H9 (cell line): Measurements from ENCODE around the gene MLIP. TPM values are rescaled to one million over a fixed set of nuclear protein-coding genes. Genes with fewer than 3 reads are reported as not detected.

Experiments
- DNase-seq: peaks from one replicate; pipeline ENCODE4 v3.0.0-alpha.2; 2017
- H2AFZ ChIP-seq: one replicate; pipeline ENCODE4 v1.6.1; 2013; ENCODE audit warnings: mild to moderate bottlenecking, low read length, control low read depth, moderate library complexity
- H2AK5ac ChIP-seq: 2 replicates; pipeline ENCODE4 v1.6.1; 2013; ENCODE audit warnings: low read length, control low read depth, mixed read lengths; ENCODE audit not compliant: insufficient read length
- H2BK120ac ChIP-seq: one replicate; pipeline ENCODE4 v1.6.1; 2013; ENCODE audit warnings: low read depth, mild to moderate bottlenecking, low read length, control low read depth, inconsistent platforms; ENCODE audit not compliant: poor library complexity, severe bottlenecking
- H2BK12ac ChIP-seq: 2 replicates; pipeline ENCODE4 v1.6.1; 2013; ENCODE audit warnings: low read length, control low read depth, mixed read lengths, low read depth; ENCODE audit not compliant: insufficient read length
- H2BK15ac ChIP-seq: 2 replicates; pipeline ENCODE4 v1.6.1; 2013; ENCODE audit warnings: low read depth, low read length, control low read depth
- H2BK20ac ChIP-seq: one replicate; pipeline ENCODE4 v1.6.1; 2013; ENCODE audit warnings: low read depth, mild to moderate bottlenecking, low read length, control low read depth, inconsistent platforms; ENCODE audit not compliant: poor library complexity, severe bottlenecking
- H2BK5ac ChIP-seq: 2 replicates; pipeline ENCODE4 v1.6.1; 2013; ENCODE audit warnings: low read length, control low read depth, mixed read lengths; ENCODE audit not compliant: insufficient read length
- H3K14ac ChIP-seq: 2 replicates; pipeline ENCODE4 v1.6.1; 2013; ENCODE audit warnings: low read length, control low read depth; ENCODE audit not compliant: insufficient read depth
- H3K18ac ChIP-seq: 2 replicates; pipeline ENCODE4 v1.6.1; 2013; ENCODE audit warnings: low read depth, mild to moderate bottlenecking, mixed read lengths, low read length, control low read depth; ENCODE audit not compliant: insufficient read length
- H3K23ac ChIP-seq: 2 replicates; pipeline ENCODE4 v1.6.1; 2013; ENCODE audit warnings: low read length, control low read depth, mixed read lengths, low read depth; ENCODE audit not compliant: insufficient read length
- H3K23me2 ChIP-seq: 2 replicates; pipeline ENCODE4 v1.6.1; 2013; ENCODE audit warnings: low read depth, mild to moderate bottlenecking, mixed read lengths, low read length, control low read depth; ENCODE audit not compliant: insufficient read length, poor library complexity, severe bottlenecking
- H3K27ac ChIP-seq: 2 replicates; pipeline ENCODE4 v1.5.1; 2013; ENCODE audit warnings: low read length, control low read depth, mixed read lengths, low read depth; ENCODE audit not compliant: insufficient read length
- H3K27me3 ChIP-seq: 2 replicates; pipeline ENCODE4 v1.6.1; 2013; ENCODE audit warnings: low read length, control low read depth, inconsistent platforms; ENCODE audit not compliant: insufficient read depth
- H3K4ac ChIP-seq: 2 replicates; pipeline ENCODE4 v1.6.1; 2013; ENCODE audit warnings: low read depth, mild to moderate bottlenecking, control low read depth, inconsistent platforms, low read length, moderate library complexity
- H3K4me1 ChIP-seq: 2 replicates; pipeline ENCODE4 v1.6.1; 2013; ENCODE audit warnings: low read length, control low read depth, inconsistent platforms; ENCODE audit not compliant: insufficient read depth
- H3K4me2 ChIP-seq: 2 replicates; pipeline ENCODE4 v1.6.1; 2013; ENCODE audit warnings: low read length, control low read depth, mixed read lengths; ENCODE audit not compliant: insufficient read length, insufficient read depth
- H3K56ac ChIP-seq: 2 replicates; pipeline ENCODE4 v1.6.1; 2013; ENCODE audit warnings: low read depth, mild to moderate bottlenecking, mixed read lengths, low read length, control low read depth; ENCODE audit not compliant: insufficient read length
- H3K79me1 ChIP-seq: 2 replicates; pipeline ENCODE4 v1.6.1; 2013; ENCODE audit warnings: low read depth, mild to moderate bottlenecking, moderate library complexity, low read length, control low read depth, inconsistent platforms; ENCODE audit not compliant: insufficient read depth, poor library complexity, severe bottlenecking
- H3K79me2 ChIP-seq: 2 replicates; pipeline ENCODE4 v1.6.1; 2013; ENCODE audit warnings: low read length, control low read depth, inconsistent platforms; ENCODE audit not compliant: insufficient read depth
- H3K9ac ChIP-seq: 2 replicates; pipeline ENCODE4 v1.6.1; 2013; ENCODE audit warnings: low read length, control low read depth, mixed read lengths; ENCODE audit not compliant: insufficient read length; ENCODE audit errors: extremely low read depth
- H3K9me3 ChIP-seq: one replicate; pipeline ENCODE4 v1.6.1; 2013; ENCODE audit warnings: low read depth, low read length, inconsistent platforms; ENCODE audit not compliant: control insufficient read depth
- H3T11ph ChIP-seq: one replicate; pipeline ENCODE4 v1.6.1; 2013; ENCODE audit warnings: mild to moderate bottlenecking, low read length, control low read depth, inconsistent platforms
- H4K20me1 ChIP-seq: one replicate; pipeline ENCODE4 v1.6.1; 2013; ENCODE audit not compliant: control insufficient read depth, insufficient read length, insufficient read depth
- H4K5ac ChIP-seq: 2 replicates; pipeline ENCODE4 v1.6.1; 2013; ENCODE audit warnings: low read depth, mild to moderate bottlenecking, mixed read lengths, low read length, control low read depth; ENCODE audit not compliant: insufficient read length
- H4K8ac ChIP-seq: replicated peaks from 2 replicates; pipeline ENCODE4 v1.6.1; 2013; ENCODE audit warnings: low read length, control low read depth, mixed read lengths, low read depth; ENCODE audit not compliant: insufficient read length
- H4K91ac ChIP-seq: 2 replicates; pipeline ENCODE4 v1.6.1; 2013; ENCODE audit warnings: low read depth, mild to moderate bottlenecking, moderate library complexity, mixed read lengths, low read length, control low read depth; ENCODE audit not compliant: insufficient read length
- H3K27ac Mint-ChIP-seq, 3 experiments: 2 replicates in 2 of 3; 3 replicates in 1 of 3; pipeline ENCODE4 v1.8.0; 2020 to 2021; ENCODE audit warnings: mixed read lengths in 3 of 3, mild to moderate bottlenecking in 1 of 3, moderate library complexity in 1 of 3
- H3K27me3 Mint-ChIP-seq: 2 replicates; pipeline ENCODE4 v1.8.0; 2021; ENCODE audit warnings: low read depth, mild to moderate bottlenecking, moderate library complexity, mixed read lengths
- H3K36me3 Mint-ChIP-seq, 3 experiments: 2 replicates in 2 of 3; 3 replicates in 1 of 3; pipeline ENCODE4 v1.8.0; 2020 to 2021; ENCODE audit warnings: low read depth in 3 of 3, mixed read lengths in 3 of 3; ENCODE audit not compliant: insufficient read depth in 1 of 3
- H3K4me1 Mint-ChIP-seq, 2 experiments: 2 replicates each; pipeline ENCODE4 v1.8.0; 2020; ENCODE audit warnings: mixed read lengths in 2 of 2
- H3K4me3 Mint-ChIP-seq, 2 experiments: 2 replicates in 1 of 2; 3 replicates in 1 of 2; pipeline ENCODE4 v1.8.0; 2020 to 2021; ENCODE audit warnings: mild to moderate bottlenecking in 2 of 2, mixed read lengths in 2 of 2, moderate library complexity in 1 of 2
- H3K9me3 Mint-ChIP-seq, 2 experiments: 2 replicates in 1 of 2; 3 replicates in 1 of 2; pipeline ENCODE4 v1.8.0; 2020; ENCODE audit warnings: mild to moderate bottlenecking in 2 of 2, mixed read lengths in 2 of 2, moderate library complexity in 1 of 2
- CTCF ChIP-seq: fragments of 200-600 bp; sonication (generic); conservative IDR thresholded peaks from 3 replicates; pipeline ENCODE4 v1.8.0; 2021; ENCODE audit warnings: antibody characterized with exemption, mild to moderate bottlenecking
- WGBS: extraction: QIAGEN DNeasy Blood & Tissue Kit; methylation state at CpG from one replicate; pipeline ENCODE4 v1.1.7; 2013; ENCODE audit warnings: missing lambda C conversion rate, low lambda C conversion rate, mixed read lengths; ENCODE audit not compliant: insufficient read length; ENCODE audit errors: extremely low coverage; 5-methylcytosine and 5-hydroxymethylcytosine counted together
- total RNA-seq: library from RNA; stranded (reverse); gene quantifications from 2 replicates; pipeline ENCODE4 v1.2.1, GENCODE V29; 2021

Gene MLIP
- total RNA-seq, 1 experiment from 2014 or later = not detected

GRCh38 chr6:54074109-54074508 is 37.1 kb upstream of the MLIP start:
- Histone ChIP-seq H4K20me1 (no peaks in the 10 kb centered on the region), H2AK5ac (no peak overlapping the region)

More at GRCh38 chr6:54074109-54074508, 37.1 kb upstream of the MLIP start:
- no peak overlapping the region for H3K4me3 Mint-ChIP-seq
- H3K27ac Mint-ChIP-seq = peak overlapping the region in 2 of 3 experiments; percentile 61 to 77; a peak in 5 of 7 replicates
- H3K14ac ChIP-seq = no peak overlapping the region
- no peaks in the 10 kb centered on the region; the same call in 1 of the 2 replicates for H3K4me1 ChIP-seq
- no peak overlapping the region for H4K5ac ChIP-seq
- no peak overlapping the region for H3K9ac ChIP-seq
- H3K27me3 ChIP-seq = no peaks in the 10 kb centered on the region
- no peak overlapping the region for H3K4ac ChIP-seq
- H3K79me1 ChIP-seq = no peaks in the 10 kb centered on the region
- H3K27ac ChIP-seq = no peak overlapping the region
- no peak overlapping the region for H3K18ac ChIP-seq
- no peaks in the 10 kb centered on the region for H3K36me3 Mint-ChIP-seq
- no peak overlapping the region for H4K91ac ChIP-seq
- no CpG with 5 or more reads among the region's 4 CpGs for WGBS
- no peak overlapping the region for H4K8ac ChIP-seq
- H3K56ac ChIP-seq = no peak overlapping the region
- H2BK12ac ChIP-seq = no peak overlapping the region
- no peak overlapping the region for H3K23ac ChIP-seq
- no peak overlapping the region for H2BK120ac ChIP-seq
- H3K9me3 Mint-ChIP-seq = no peaks in the 10 kb centered on the region
- no peaks in the 10 kb centered on the region for H3K9me3 ChIP-seq
- no peak overlapping the region for H2BK5ac ChIP-seq
- H3K4me2 ChIP-seq = no peak overlapping the region
- DNase-seq = no peak
- H3K4me1 Mint-ChIP-seq = peaks cover 29 to 32% of the 10 kb centered on the region in 2 experiments
- no peaks in the 10 kb centered on the region for H3K23me2 ChIP-seq
- TF ChIP-seq CTCF = no peak
- no peak overlapping the region for H2AFZ ChIP-seq
- H3K79me2 ChIP-seq = no peaks in the 10 kb centered on the region
- H2BK20ac ChIP-seq = no peak overlapping the region
- H3K27me3 Mint-ChIP-seq = no peaks in the 10 kb centered on the region
- no peak overlapping the region for H2BK15ac ChIP-seq
- H3T11ph ChIP-seq = no peak overlapping the region
